Natural killer cell (primary cell): ENCODE measurements around the gene TRERF1. TPM values are rescaled to one million over a fixed set of nuclear protein-coding genes. Genes with fewer than 3 reads are reported as not detected.
A peak's percentile ranks its signal among the peaks of the same experiment; 100 is the strongest.

Source experiments
- ATAC-seq, 3 donors: fragments of 150-1000 bp in 2 of 3; fragments of 200-7000 bp in 1 of 3; cut with Tn5 transposase; 1 replicate in 1 of 3; 2 replicates in 2 of 3; pipeline ENCODE4 v1.10.0; 2021; ENCODE audit warnings: mild to moderate bottlenecking in 2 of 3, moderate library complexity in 2 of 3
- DNase-seq, 2 donors: peaks; one replicate each; pipeline versions ENCODE4 v3.0.0 to v3.0.0-alpha.2; 2013 to 2021; ENCODE audit warnings: mixed read lengths in 1 of 2
- H3K27ac ChIP-seq: one replicate; pipeline ENCODE4 v1.5.1; 2013; ENCODE audit warnings: mild to moderate bottlenecking, low read length
- H3K27me3 ChIP-seq: one replicate; pipeline ENCODE4 v1.6.1; 2013; ENCODE audit warnings: low read length; ENCODE audit not compliant: control insufficient read depth, insufficient read depth
- H3K36me3 ChIP-seq: one replicate; pipeline ENCODE4 v1.6.1; 2013; ENCODE audit warnings: low read length; ENCODE audit not compliant: control insufficient read depth, insufficient read depth
- H3K4me1 ChIP-seq: one replicate; pipeline ENCODE4 v1.6.1; 2013; ENCODE audit warnings: low read length; ENCODE audit not compliant: control insufficient read depth, insufficient read depth
- H3K4me3 ChIP-seq: one replicate; pipeline ENCODE4 v1.5.1; 2013; ENCODE audit warnings: low read length
- H3K9me3 ChIP-seq: one replicate; pipeline ENCODE4 v1.6.1; 2013; ENCODE audit warnings: low read length; ENCODE audit not compliant: control insufficient read depth, insufficient read depth
- H3K27ac Mint-ChIP-seq, 2 donors: one replicate each; pipeline ENCODE4 v1.8.0; 2022; ENCODE audit warnings: mild to moderate bottlenecking in 2 of 2, mixed read lengths in 2 of 2, moderate library complexity in 1 of 2
- H3K27me3 Mint-ChIP-seq, 2 donors: one replicate each; pipeline ENCODE4 v1.8.0; 2022; ENCODE audit warnings: low read depth in 2 of 2, mixed read lengths in 2 of 2
- H3K36me3 Mint-ChIP-seq: one replicate; pipeline ENCODE4 v1.8.0; 2022; ENCODE audit warnings: mixed read lengths
- H3K4me1 Mint-ChIP-seq, 2 donors: one replicate each; pipeline ENCODE4 v1.8.0; 2022; ENCODE audit warnings: mixed read lengths in 2 of 2
- H3K4me3 Mint-ChIP-seq: one replicate; pipeline ENCODE4 v1.8.0; 2022; ENCODE audit warnings: mild to moderate bottlenecking, moderate library complexity, mixed read lengths
- H3K9me3 Mint-ChIP-seq, 2 donors: one replicate each; pipeline ENCODE4 v1.8.0; 2022; ENCODE audit warnings: mixed read lengths in 2 of 2
- WGBS: methylation state at CpG from one replicate; pipeline ENCODE4 v1.1.7; 2013; ENCODE audit warnings: missing lambda C conversion rate; ENCODE audit not compliant: insufficient coverage; 5-methylcytosine and 5-hydroxymethylcytosine counted together
- intact Hi-C: fragments of 100-400 bp; cut with micrococcal nuclease; formaldehyde crosslinking; loops from one replicate; pipeline ENCODE4 v1.14.2; 2022
- total RNA-seq, 4 donors: library from RNA; stranded (reverse); fragments of 120-200 nt in 1 of 4; gene quantifications; one replicate each; pipeline versions ENCODE4 v1.2.3 to v1.2.4, GENCODE V29; 2013 to 2022
- TF ChIP-seq, protein P1 (sequence below): fragments of 200-600 bp; IDR thresholded peaks from one replicate; pipeline ENCODE4 v1.8.0; 2022; ENCODE audit warnings: antibody characterized with exemption

TRERF1 gene
- total RNA-seq, 3 donors from 2014 or later (not counting 1 experiment from before 2014, with no cell fraction given), result 34.6 to 42.3 (median 38.6) TPM

DNA sequence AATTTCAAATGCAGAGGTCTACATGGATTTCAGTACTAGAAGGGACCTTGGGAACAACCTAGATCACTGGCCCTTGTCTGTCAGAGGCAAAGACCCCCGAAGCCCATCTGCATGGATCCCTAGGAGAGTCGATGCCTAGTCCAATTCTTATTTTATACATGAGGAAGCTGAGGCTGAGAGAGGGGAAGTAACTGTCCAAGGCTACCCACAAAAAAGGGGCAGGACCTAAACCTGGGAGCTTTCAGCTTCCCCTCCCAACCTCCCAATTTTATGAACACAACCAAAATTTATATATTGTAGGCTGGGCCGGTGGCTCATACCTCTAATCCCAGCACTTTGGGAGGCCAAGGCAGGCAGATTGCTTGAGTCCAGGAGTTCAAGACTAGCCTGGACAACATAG lies 73.2 kb downstream of the TRERF1 start:
- no peaks in the 10 kb centered on the region for H3K36me3 Mint-ChIP-seq
- 12% methylated on average over 3 of the region's 3 CpGs for WGBS
- peak overlapping the region; percentile 19 to 63 for H3K27ac Mint-ChIP-seq

GRCh38 chr6:42378125-42378524 lies 73.6 kb downstream of the TRERF1 start:
- no peak overlapping the region for H3K27ac ChIP-seq

More for the DNA sequence above, 73.2 kb downstream of the TRERF1 start:
- Mint-ChIP-seq H3K4me3 (no peak overlapping the region), H3K4me1 (peaks cover 52 to 61% of the 10 kb centered on the region in 2 donors), H3K27me3 (no peaks in the 10 kb centered on the region), H3K9me3 (no peaks in the 10 kb centered on the region)
- ATAC-seq (no peak), DNase-seq (no peak)
- intact Hi-C loops, result no loop called here
- no peak overlapping the region for H3K27ac ChIP-seq
- H3K4me1 ChIP-seq, result peaks cover 58% of the 10 kb centered on the region
- H3K36me3 ChIP-seq, result no peaks in the 10 kb centered on the region
- H3K4me3 ChIP-seq, result no peak overlapping the region
- no peaks in the 10 kb centered on the region for H3K9me3 ChIP-seq
- H3K27me3 ChIP-seq, result no peaks in the 10 kb centered on the region
- TF ChIP-seq, protein P1, sequence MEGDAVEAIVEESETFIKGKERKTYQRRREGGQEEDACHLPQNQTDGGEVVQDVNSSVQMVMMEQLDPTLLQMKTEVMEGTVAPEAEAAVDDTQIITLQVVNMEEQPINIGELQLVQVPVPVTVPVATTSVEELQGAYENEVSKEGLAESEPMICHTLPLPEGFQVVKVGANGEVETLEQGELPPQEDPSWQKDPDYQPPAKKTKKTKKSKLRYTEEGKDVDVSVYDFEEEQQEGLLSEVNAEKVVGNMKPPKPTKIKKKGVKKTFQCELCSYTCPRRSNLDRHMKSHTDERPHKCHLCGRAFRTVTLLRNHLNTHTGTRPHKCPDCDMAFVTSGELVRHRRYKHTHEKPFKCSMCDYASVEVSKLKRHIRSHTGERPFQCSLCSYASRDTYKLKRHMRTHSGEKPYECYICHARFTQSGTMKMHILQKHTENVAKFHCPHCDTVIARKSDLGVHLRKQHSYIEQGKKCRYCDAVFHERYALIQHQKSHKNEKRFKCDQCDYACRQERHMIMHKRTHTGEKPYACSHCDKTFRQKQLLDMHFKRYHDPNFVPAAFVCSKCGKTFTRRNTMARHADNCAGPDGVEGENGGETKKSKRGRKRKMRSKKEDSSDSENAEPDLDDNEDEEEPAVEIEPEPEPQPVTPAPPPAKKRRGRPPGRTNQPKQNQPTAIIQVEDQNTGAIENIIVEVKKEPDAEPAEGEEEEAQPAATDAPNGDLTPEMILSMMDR, result no peak

DNA sequence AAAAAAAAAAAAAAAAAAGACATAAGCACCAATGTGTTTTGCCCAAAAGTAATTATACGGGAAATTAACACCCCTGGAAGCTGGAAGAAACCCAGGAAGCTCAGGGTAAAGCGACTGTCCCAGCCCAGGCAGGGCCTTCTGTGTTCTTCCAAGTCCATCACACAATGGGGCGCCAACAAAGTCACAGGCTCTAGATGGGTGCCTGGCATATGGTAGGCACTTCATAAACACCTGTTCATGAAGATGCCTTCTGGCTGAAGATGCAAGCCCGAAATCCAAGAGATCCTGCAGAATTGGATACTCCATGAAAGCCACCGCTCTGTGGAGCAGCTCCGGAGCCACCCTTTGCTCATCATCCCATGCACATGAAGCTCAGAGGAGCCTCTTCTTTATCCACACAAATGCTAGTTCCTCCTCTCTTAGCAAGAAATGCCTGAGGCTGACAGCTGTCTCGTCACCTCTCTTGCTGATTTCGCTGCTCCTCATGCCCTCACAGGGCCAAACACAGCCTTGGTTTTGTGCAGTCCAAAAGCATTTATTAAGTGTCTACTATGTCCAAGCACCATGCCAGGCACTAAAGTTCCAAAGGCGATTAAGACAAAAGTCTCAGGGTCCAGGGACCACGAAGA lies 76.6 kb downstream of the TRERF1 start:
- intact Hi-C loops, result no loop called here
- H3K27ac ChIP-seq, result no peak overlapping the region
- TF ChIP-seq, protein P1, result no peak
- no peak overlapping the region for H3K4me3 Mint-ChIP-seq
- H3K36me3 Mint-ChIP-seq, result no peaks in the 10 kb centered on the region
- no peaks in the 10 kb centered on the region for H3K9me3 Mint-ChIP-seq
- H3K36me3 ChIP-seq, result no peaks in the 10 kb centered on the region
- H3K4me3 ChIP-seq, result no peak overlapping the region
- no peaks in the 10 kb centered on the region for H3K9me3 ChIP-seq
- H3K27me3 Mint-ChIP-seq, result no peaks in the 10 kb centered on the region
- H3K27me3 ChIP-seq, result no peaks in the 10 kb centered on the region
- H3K4me1 Mint-ChIP-seq, result peaks cover 44 to 67% of the 10 kb centered on the region in 2 donors
- no peak for DNase-seq
- WGBS, result 90% methylated on average over 10 of the region's 10 CpGs
- peaks cover 58% of the 10 kb centered on the region for H3K4me1 ChIP-seq
- ATAC-seq, result no peak
- H3K27ac Mint-ChIP-seq, result peak overlapping the region; percentile 39 to 70

More at GRCh38 chr6:42378125-42378524, 73.6 kb downstream of the TRERF1 start:
- Mint-ChIP-seq H3K4me3 (no peak overlapping the region), H3K27me3 (no peaks in the 10 kb centered on the region), H3K4me1 (peaks cover 49 to 60% of the 10 kb centered on the region in 2 donors), H3K9me3 (no peaks in the 10 kb centered on the region), H3K36me3 (no peaks in the 10 kb centered on the region), H3K27ac (peak overlapping the region; percentile 19 to 63)
- intact Hi-C loops, result no loop called here
- H3K27me3 ChIP-seq, result no peaks in the 10 kb centered on the region
- no peak overlapping the region for H3K4me3 ChIP-seq
- ATAC-seq, result no peak
- TF ChIP-seq, protein P1, result no peak
- no peaks in the 10 kb centered on the region for H3K36me3 ChIP-seq
- H3K4me1 ChIP-seq, result peaks cover 57% of the 10 kb centered on the region
- 68% methylated on average over 5 of the region's 5 CpGs for WGBS
- no peaks in the 10 kb centered on the region for H3K9me3 ChIP-seq
- DNase-seq, result peak in 1 of 2 donors; percentile 64
